ENCODE measurements around the gene IRX3. TPM values are rescaled to one million over a fixed set of nuclear protein-coding genes. Genes with fewer than 3 reads are reported as not detected.

IRX3 gene
- total RNA-seq, 6 experiments from 2014 or later, result 0.25 to 1.3 (median 0.61) TPM

DNA sequence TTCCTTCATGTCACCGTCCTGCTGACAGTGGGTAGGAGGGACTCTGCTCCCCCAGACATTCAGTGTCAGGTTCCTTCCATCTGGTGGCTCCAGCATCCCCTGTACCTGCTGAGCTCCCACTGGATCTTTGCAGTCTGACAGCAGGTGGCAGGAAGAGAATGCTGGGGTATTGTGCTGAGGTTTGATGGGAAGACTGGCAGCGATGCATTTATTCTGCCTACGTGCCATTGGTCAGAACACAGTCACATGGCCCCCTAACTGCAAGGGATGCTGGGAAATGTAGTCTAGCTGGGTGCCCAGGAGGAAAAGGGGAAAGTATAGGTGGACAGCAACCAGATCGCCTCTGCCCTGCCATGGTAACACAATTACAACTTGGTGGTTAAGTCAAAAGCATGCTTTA, 44.4 kb downstream of the IRX3 start:
- H3K27ac ChIP-seq, result no peak overlapping the region
- 82% methylated on average over 3 of the region's 4 CpGs for WGBS (ENCODE audit: insufficient coverage, low coverage, low lambda C conversion rate, missing lambda C conversion rate)
- no peaks in the 10 kb centered on the region for H3K36me3 ChIP-seq
- ATAC-seq (no peak), DNase-seq (no peak)
- intact Hi-C loops (cut with DNase I), result no loop called here
- no peak overlapping the region for H3K4me3 ChIP-seq
- H3K27me3 ChIP-seq, result no peaks in the 10 kb centered on the region
- no peaks in the 10 kb centered on the region for H3K9me3 ChIP-seq
- TF ChIP-seq POLR2A (IDR thresholded peaks at IDR 0.05), result no peak
- TF ChIP-seq, protein P1, sequence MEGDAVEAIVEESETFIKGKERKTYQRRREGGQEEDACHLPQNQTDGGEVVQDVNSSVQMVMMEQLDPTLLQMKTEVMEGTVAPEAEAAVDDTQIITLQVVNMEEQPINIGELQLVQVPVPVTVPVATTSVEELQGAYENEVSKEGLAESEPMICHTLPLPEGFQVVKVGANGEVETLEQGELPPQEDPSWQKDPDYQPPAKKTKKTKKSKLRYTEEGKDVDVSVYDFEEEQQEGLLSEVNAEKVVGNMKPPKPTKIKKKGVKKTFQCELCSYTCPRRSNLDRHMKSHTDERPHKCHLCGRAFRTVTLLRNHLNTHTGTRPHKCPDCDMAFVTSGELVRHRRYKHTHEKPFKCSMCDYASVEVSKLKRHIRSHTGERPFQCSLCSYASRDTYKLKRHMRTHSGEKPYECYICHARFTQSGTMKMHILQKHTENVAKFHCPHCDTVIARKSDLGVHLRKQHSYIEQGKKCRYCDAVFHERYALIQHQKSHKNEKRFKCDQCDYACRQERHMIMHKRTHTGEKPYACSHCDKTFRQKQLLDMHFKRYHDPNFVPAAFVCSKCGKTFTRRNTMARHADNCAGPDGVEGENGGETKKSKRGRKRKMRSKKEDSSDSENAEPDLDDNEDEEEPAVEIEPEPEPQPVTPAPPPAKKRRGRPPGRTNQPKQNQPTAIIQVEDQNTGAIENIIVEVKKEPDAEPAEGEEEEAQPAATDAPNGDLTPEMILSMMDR (IDR thresholded peaks at IDR 0.05), result no peak
- no peaks in the 10 kb centered on the region for H3K4me1 ChIP-seq

- ATAC-seq, result no peak
- H3K9me3 ChIP-seq, result no peaks in the 10 kb centered on the region
- DNase-seq, result no peak
- no peaks in the 10 kb centered on the region for H3K4me1 ChIP-seq
- H3K27me3 ChIP-seq, result no peaks in the 10 kb centered on the region
- H3K4me3 ChIP-seq, result no peak overlapping the region
- intact Hi-C loops (cut with DNase I), result no loop called here
- TF ChIP-seq, protein P1 (IDR thresholded peaks at IDR 0.05), result no peak
- TF ChIP-seq POLR2A (IDR thresholded peaks at IDR 0.05), result no peak
- H3K36me3 ChIP-seq, result no peaks in the 10 kb centered on the region
- 71% methylated on average over 6 of the region's 6 CpGs for WGBS (ENCODE audit: insufficient coverage, low coverage, low lambda C conversion rate, missing lambda C conversion rate)
- no peak overlapping the region for H3K27ac ChIP-seq
These were observed 45.1 kb downstream of the IRX3 start for GRCh38 chr16:54241525-54241924.

DNA sequence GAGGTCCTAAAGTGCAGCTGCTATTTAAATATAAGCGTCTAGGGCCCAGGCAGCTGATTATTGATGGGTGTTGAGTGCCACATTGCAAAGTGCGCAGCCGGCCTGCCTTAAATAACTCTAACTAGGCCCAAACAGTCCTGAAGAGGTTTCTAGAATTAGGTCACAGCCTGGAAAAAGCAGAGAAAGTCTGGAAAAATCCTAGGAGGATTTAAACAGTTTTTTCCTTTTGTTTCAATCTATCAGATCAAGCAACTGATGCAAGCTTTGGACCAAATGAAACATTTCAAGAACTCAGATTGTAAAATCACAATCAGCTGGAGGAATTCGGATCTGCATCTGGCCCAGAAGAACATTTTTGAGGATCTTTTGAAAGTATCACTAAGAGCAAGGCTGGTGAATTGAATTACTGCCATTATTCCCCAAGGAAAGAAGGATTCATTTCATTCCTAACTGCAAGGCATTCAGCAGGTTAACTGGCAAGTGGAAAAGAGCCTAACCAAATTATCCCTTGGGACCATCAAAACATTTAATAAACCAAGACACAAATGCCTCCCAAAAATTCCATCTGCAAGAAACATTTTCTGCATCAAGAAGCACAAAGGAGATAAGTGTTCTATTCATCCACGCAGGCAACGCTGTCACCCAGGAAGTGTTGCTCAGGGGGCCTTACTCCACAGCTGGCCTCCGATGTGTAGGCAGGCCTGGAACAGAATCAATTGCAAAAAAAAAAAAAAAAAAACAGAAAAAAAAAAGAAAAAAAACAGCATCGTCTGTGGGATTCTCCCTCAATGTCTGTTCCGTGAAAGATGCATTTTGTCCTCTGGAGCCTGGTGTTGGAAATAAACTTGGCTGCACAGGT, 46.1 kb downstream of the IRX3 start:
- no peaks in the 10 kb centered on the region for H3K27me3 ChIP-seq
- TF ChIP-seq, protein P1 (IDR thresholded peaks at IDR 0.05), result no peak
- no peak for TF ChIP-seq POLR2A (IDR thresholded peaks at IDR 0.05)
- no peaks in the 10 kb centered on the region for H3K9me3 ChIP-seq
- no peaks in the 10 kb centered on the region for H3K36me3 ChIP-seq
- H3K4me3 ChIP-seq, result no peak overlapping the region
- 78% methylated on average over 9 of the region's 9 CpGs for WGBS (ENCODE audit: insufficient coverage, low coverage, low lambda C conversion rate, missing lambda C conversion rate)
- no peak overlapping the region for H3K27ac ChIP-seq
- H3K4me1 ChIP-seq, result no peaks in the 10 kb centered on the region
- intact Hi-C loops (cut with DNase I), result no loop called here
- ATAC-seq (no peak), DNase-seq (no peak)

GRCh38 chr16:54239456-54239855, 47.1 kb downstream of the IRX3 start:
- intact Hi-C loops (cut with DNase I), result no loop called here
- H3K36me3 ChIP-seq, result no peaks in the 10 kb centered on the region
- no peak overlapping the region for H3K4me3 ChIP-seq
- 87% methylated on average over 5 of the region's 8 CpGs for WGBS (ENCODE audit: insufficient coverage, low coverage, low lambda C conversion rate, missing lambda C conversion rate)
- TF ChIP-seq, protein P1 (IDR thresholded peaks at IDR 0.05), result no peak
- no peak for TF ChIP-seq POLR2A (IDR thresholded peaks at IDR 0.05)
- no peaks in the 10 kb centered on the region for H3K27me3 ChIP-seq
- ATAC-seq (no peak), DNase-seq (no peak)
- H3K9me3 ChIP-seq, result no peaks in the 10 kb centered on the region
- H3K27ac ChIP-seq, result no peak overlapping the region
- H3K4me1 ChIP-seq, result no peaks in the 10 kb centered on the region

All from right lobe of liver (tissue), 6 donors.